Neural cell (in vitro differentiated cells): Measurements from ENCODE around the gene DIAPH1. TPM values are rescaled to one million over a fixed set of nuclear protein-coding genes. Genes with fewer than 3 reads are reported as not detected.

Experiments used
- H2AFZ ChIP-seq: fragments of 200-600, 300-800 bp; sonication (generic), shearing (Covaris generic); 2 replicates; pipeline ENCODE4 v1.6.0; 2014; ENCODE audit warnings: low read depth, mild to moderate bottlenecking, antibody characterized with exemption, low read length, moderate library complexity
- H3F3A ChIP-seq: fragments of 200-600 bp; shearing (Covaris generic); 2 replicates; pipeline ENCODE4 v1.6.1; 2016; ENCODE audit warnings: mild to moderate bottlenecking, moderate library complexity, mixed read lengths, antibody characterized with exemption, low read length; ENCODE audit not compliant: insufficient read depth, poor library complexity, severe bottlenecking
- H3K27ac ChIP-seq: fragments of 200-600, 300-800 bp; sonication (generic), shearing (Covaris generic); 2 replicates; pipeline ENCODE4 v1.5.1; 2014; ENCODE audit warnings: mild to moderate bottlenecking, low read length, moderate library complexity
- H3K27me3 ChIP-seq: fragments of 300-800, 200-600 bp; sonication (generic), shearing (Covaris generic); 2 replicates; pipeline ENCODE4 v1.6.0; 2014; ENCODE audit warnings: mild to moderate bottlenecking, low read depth, low read length, moderate library complexity; ENCODE audit not compliant: insufficient read depth
- H3K36me3 ChIP-seq: fragments of 300-800, 200-600 bp; sonication (generic), shearing (Covaris generic); 2 replicates; pipeline ENCODE4 v1.5.1; 2014; ENCODE audit warnings: mild to moderate bottlenecking, antibody characterized with exemption, low read length, moderate library complexity; ENCODE audit not compliant: insufficient read depth
- H3K4me2 ChIP-seq: fragments of 300-800, 200-600 bp; sonication (generic), shearing (Covaris generic); 2 replicates; pipeline ENCODE4 v1.6.0; 2014; ENCODE audit warnings: mild to moderate bottlenecking, low read length
- H3K4me3 ChIP-seq: fragments of 300-800, 200-600 bp; sonication (generic), shearing (Covaris generic); 2 replicates; pipeline ENCODE4 v1.5.1; 2014; ENCODE audit warnings: mild to moderate bottlenecking, low read length, moderate library complexity
- H3K79me2 ChIP-seq: fragments of 200-600 bp; shearing (Covaris generic); replicated peaks from 2 replicates; pipeline ENCODE4 v1.6.0; 2014; ENCODE audit warnings: mild to moderate bottlenecking, low read length, moderate library complexity; ENCODE audit not compliant: insufficient read depth
- H3K9ac ChIP-seq: fragments of 300-800, 200-600 bp; sonication (generic), shearing (Covaris generic); 2 replicates; pipeline ENCODE4 v1.6.1; 2016; ENCODE audit warnings: mild to moderate bottlenecking, low read length, mixed read lengths
- H3K9me2 ChIP-seq: fragments of 200-600 bp; shearing (Covaris generic); 2 replicates; pipeline ENCODE4 v1.6.1; 2016; ENCODE audit warnings: mild to moderate bottlenecking, low read length, mixed read lengths; ENCODE audit not compliant: insufficient read depth
- H3K9me3 ChIP-seq: fragments of 200-600, 300-800 bp; sonication (generic), shearing (Covaris generic); 2 replicates; pipeline ENCODE4 v1.6.1; 2016; ENCODE audit warnings: mild to moderate bottlenecking, mixed run types, low read length, moderate library complexity, mixed read lengths
- H4K20me1 ChIP-seq: fragments of 200-600 bp; shearing (Covaris generic); 2 replicates; pipeline ENCODE4 v1.6.1; 2016; ENCODE audit warnings: mild to moderate bottlenecking, mixed run types; ENCODE audit not compliant: insufficient read depth
- CTCF ChIP-seq: fragments of 450-650 bp; IDR thresholded peaks from 2 replicates; pipeline ENCODE4 v1.5.1; 2014; ENCODE audit warnings: antibody characterized with exemption, mild to moderate bottlenecking, moderate library complexity; ENCODE audit not compliant: poor library complexity, severe bottlenecking
- EP300 ChIP-seq: fragments of 450-650 bp; conservative IDR thresholded peaks from 2 replicates; pipeline ENCODE4 v1.6.1; 2014; ENCODE audit warnings: antibody characterized with exemption, mild to moderate bottlenecking, moderate library complexity; ENCODE audit not compliant: poor library complexity, severe bottlenecking
- EZH2 ChIP-seq: fragments of 200-600, 300-800 bp; shearing (Covaris generic), sonication (generic); IDR thresholded peaks from 2 replicates; pipeline ENCODE4 v1.6.1; 2014; ENCODE audit warnings: antibody characterized with exemption, low read length, borderline replicate concordance, mild to moderate bottlenecking; ENCODE audit not compliant: insufficient read depth, poor library complexity, severe bottlenecking
- MXI1 ChIP-seq: fragments of 450-650 bp; conservative IDR thresholded peaks from 2 replicates; pipeline ENCODE4 v1.6.1; 2014; ENCODE audit warnings: antibody characterized with exemption, mild to moderate bottlenecking; ENCODE audit not compliant: poor library complexity, severe bottlenecking
- POLR2AphosphoS5 ChIP-seq: IDR thresholded peaks from 2 replicates; pipeline ENCODE4 v1.6.1; 2012
- RAD21 ChIP-seq: fragments of 450-650 bp; conservative IDR thresholded peaks from 2 replicates; pipeline ENCODE4 v1.6.1; 2014; ENCODE audit warnings: antibody characterized with exemption, mild to moderate bottlenecking, moderate library complexity
- SMC3 ChIP-seq: fragments of 450-650 bp; conservative IDR thresholded peaks from 2 replicates; pipeline ENCODE4 v1.6.1; 2014; ENCODE audit warnings: antibody characterized with exemption, mild to moderate bottlenecking, moderate library complexity; ENCODE audit not compliant: poor library complexity
- TAF1 ChIP-seq: IDR thresholded peaks from 2 replicates; pipeline ENCODE4 v1.6.1; 2012; ENCODE audit warnings: low read depth
- polyA plus RNA-seq: library from polyadenylated mRNA; depleted of rRNA; stranded (reverse); fragments of >200 nt; gene quantifications from 2 replicates; pipeline ENCODE4 v1.2.3, GENCODE V29; 2014
- TF ChIP-seq, protein P1 (sequence below): IDR thresholded peaks from 2 replicates; pipeline ENCODE4 v1.6.1; 2012; ENCODE audit warnings: borderline replicate concordance

Gene DIAPH1
- polyA plus RNA-seq, 1 donor from 2014 or later, result 21.9 TPM

GRCh38 chr5:141650851-141651727, 32.3 kb upstream of the DIAPH1 start, which contains the start of gene FCHSD1:
FCHSD1 (minus strand) TSS chr5:141651418; CDS start chr5:141651368, 50 bp downstream.
- H3K9me3 ChIP-seq, result no peaks in the 10 kb centered on the region
- no peaks in the 10 kb centered on the region for H3F3A ChIP-seq
- H3K9me2 ChIP-seq, result no peaks in the 10 kb centered on the region
- H4K20me1 ChIP-seq, result no peaks in the 10 kb centered on the region
- peak within 1 kb of the TSS; percentile 20 for H3K9ac ChIP-seq
- TF ChIP-seq RAD21 (no peak), CTCF (no peak), EP300 (no peak), EZH2 (no peak), TAF1 (no peak), SMC3 (no peak), MXI1 (no peak), POLR2AphosphoS5 (no peak)
- TF ChIP-seq, protein P1, sequence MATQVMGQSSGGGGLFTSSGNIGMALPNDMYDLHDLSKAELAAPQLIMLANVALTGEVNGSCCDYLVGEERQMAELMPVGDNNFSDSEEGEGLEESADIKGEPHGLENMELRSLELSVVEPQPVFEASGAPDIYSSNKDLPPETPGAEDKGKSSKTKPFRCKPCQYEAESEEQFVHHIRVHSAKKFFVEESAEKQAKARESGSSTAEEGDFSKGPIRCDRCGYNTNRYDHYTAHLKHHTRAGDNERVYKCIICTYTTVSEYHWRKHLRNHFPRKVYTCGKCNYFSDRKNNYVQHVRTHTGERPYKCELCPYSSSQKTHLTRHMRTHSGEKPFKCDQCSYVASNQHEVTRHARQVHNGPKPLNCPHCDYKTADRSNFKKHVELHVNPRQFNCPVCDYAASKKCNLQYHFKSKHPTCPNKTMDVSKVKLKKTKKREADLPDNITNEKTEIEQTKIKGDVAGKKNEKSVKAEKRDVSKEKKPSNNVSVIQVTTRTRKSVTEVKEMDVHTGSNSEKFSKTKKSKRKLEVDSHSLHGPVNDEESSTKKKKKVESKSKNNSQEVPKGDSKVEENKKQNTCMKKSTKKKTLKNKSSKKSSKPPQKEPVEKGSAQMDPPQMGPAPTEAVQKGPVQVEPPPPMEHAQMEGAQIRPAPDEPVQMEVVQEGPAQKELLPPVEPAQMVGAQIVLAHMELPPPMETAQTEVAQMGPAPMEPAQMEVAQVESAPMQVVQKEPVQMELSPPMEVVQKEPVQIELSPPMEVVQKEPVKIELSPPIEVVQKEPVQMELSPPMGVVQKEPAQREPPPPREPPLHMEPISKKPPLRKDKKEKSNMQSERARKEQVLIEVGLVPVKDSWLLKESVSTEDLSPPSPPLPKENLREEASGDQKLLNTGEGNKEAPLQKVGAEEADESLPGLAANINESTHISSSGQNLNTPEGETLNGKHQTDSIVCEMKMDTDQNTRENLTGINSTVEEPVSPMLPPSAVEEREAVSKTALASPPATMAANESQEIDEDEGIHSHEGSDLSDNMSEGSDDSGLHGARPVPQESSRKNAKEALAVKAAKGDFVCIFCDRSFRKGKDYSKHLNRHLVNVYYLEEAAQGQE, result no peak
- no peak within 1 kb of the TSS for H3K27ac ChIP-seq
- H3K27me3 ChIP-seq, result peaks cover 5% of the 10 kb centered on the region
- no peaks in the 10 kb centered on the region for H3K79me2 ChIP-seq
- peak within 1 kb of the TSS; percentile 2 for H2AFZ ChIP-seq
- H3K4me2 ChIP-seq, result no peak within 1 kb of the TSS
- peak within 1 kb of the TSS; percentile 66 for H3K4me3 ChIP-seq
- H3K36me3 ChIP-seq, result no peaks in the 10 kb centered on the region

GRCh38 chr5:141649972-141650371, 31.2 kb upstream of the DIAPH1 start:
- no peaks in the 10 kb centered on the region for H3K9me2 ChIP-seq
- H2AFZ ChIP-seq, result no peak overlapping the region
- no peaks in the 10 kb centered on the region for H4K20me1 ChIP-seq
- no peak overlapping the region for H3K9ac ChIP-seq
- H3K36me3 ChIP-seq, result no peaks in the 10 kb centered on the region
- H3K27ac ChIP-seq, result no peak overlapping the region
- no peaks in the 10 kb centered on the region for H3K9me3 ChIP-seq
- no peaks in the 10 kb centered on the region for H3K79me2 ChIP-seq
- no peak overlapping the region for H3K4me3 ChIP-seq
- no peaks in the 10 kb centered on the region for H3F3A ChIP-seq
- H3K27me3 ChIP-seq, result peaks cover 5% of the 10 kb centered on the region
- no peak for TF ChIP-seq RAD21
- H3K4me2 ChIP-seq, result no peak overlapping the region
